T-helper 22 cell (primary cell): ENCODE data around the gene MLANA.
"Not testable (repeated sequence)": the region's sequence is repeated elsewhere in the genome, so short reads cannot be mapped to it uniquely, and the experiment has no call there.

Experiments
- DNase-seq: peaks from one replicate; pipeline ENCODE4 v3.0.0-alpha.2; 2020; ENCODE audit warnings: low read depth

MLANA gene

GRCh38 chr9:5870020-5870339 is 20.7 kb upstream of the MLANA start:
- no peak for DNase-seq

DNA sequence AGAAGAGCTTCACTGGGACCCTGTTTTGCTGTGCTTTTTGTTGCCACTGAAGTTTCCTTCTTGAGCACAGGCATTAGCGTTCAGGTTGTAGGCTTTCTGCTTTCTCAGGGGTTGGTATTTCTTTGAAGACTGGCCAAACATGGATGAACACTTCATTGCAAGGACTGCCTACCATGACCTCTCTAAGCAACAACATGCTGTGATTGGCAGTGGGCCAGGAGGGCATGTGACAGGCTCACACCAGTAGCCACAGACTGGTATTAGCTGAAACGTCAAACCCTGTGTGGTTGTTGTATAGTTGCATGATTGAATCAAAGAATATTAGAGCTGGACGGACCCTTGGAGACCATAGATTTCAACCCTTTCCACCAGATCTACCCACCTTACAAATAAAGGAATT is 20.0 kb upstream of the MLANA start:
- DNase-seq, result no peak

GRCh38 chr9:5871785-5872184 is 18.9 kb upstream of the MLANA start:
- DNase-seq, result no peak

DNA sequence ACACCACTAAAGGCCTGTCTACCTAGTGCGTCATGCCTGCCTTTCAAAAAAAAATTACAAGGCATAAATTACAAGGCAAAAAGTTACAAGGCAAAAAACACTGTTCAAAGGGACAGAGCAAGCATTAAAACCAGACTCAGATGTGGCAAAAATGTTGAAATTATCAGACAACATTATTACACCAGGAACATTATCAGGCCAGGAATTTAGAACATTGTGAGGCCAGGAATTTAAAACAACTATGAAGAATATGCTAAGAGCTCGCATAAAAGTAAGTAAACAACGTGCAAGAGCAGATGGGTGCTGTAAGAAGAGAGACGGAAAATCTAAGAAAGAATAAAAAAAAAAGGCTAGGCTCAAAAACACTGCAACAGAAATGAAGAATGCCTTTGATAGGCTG is 18.2 kb upstream of the MLANA start:
- no peak for DNase-seq

DNA sequence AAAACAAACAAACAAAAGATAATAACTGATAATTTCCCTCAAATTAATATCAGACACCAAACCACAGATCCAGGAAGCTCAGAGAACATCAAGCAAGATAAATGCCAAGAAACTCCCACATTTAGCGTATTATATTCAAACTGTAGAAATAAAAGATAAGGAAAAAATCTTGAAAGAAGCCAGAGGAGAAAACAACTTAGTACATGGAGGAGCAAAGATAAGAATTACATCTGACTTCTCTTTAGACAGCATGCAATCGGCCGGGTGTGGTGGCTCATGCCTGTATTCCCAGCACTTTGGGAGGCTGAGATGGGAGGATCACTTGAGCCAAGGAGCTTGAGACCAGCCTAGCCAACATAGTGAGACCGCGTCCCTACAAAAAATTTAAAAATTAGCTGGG is 17.2 kb upstream of the MLANA start:
- DNase-seq, result no peak

- DNase-seq, result no peak
Measured at GRCh38 chr9:5874048-5874447, 16.6 kb upstream of the MLANA start.

DNA sequence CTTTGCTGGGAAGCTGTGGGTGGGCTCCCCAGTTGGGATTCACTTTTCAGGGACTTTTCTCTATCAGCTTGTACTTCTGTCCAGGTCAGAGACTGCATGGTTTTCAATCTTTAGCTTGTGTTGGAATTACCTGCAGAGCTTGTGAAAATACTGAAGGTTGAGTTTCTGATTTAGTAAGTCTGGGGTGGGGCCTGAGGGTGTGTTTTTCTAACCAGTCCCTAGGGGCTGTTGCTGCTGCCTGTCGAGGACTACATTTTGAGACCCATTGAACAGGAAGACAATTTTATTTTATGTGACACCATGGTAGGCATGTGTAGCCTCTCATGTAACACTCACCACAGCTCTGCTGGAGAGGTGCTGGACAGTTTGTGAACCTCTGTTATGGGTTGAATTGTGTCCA is 14.7 kb upstream of the MLANA start:
- DNase-seq, result no peak

DNA sequence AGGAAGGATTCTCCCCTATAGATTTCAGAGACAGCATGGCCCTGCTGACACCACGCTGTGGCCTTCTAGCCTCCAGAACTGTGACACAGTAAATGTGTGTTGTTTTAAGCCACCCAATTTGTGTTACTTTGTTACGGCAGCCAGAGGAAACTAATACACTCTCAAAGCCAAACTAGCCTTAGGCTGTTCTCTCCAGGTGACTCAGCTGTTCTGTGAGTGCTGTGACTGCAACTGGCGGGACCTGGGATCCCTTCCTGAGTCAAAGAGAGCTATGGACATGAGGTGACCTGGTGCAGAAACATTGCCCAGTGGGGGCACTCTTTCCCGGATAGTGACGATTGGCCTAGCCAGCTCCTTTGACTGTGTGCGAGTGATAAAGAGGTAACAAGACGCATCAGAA is 14.0 kb upstream of the MLANA start:
- DNase-seq, result no peak

DNA sequence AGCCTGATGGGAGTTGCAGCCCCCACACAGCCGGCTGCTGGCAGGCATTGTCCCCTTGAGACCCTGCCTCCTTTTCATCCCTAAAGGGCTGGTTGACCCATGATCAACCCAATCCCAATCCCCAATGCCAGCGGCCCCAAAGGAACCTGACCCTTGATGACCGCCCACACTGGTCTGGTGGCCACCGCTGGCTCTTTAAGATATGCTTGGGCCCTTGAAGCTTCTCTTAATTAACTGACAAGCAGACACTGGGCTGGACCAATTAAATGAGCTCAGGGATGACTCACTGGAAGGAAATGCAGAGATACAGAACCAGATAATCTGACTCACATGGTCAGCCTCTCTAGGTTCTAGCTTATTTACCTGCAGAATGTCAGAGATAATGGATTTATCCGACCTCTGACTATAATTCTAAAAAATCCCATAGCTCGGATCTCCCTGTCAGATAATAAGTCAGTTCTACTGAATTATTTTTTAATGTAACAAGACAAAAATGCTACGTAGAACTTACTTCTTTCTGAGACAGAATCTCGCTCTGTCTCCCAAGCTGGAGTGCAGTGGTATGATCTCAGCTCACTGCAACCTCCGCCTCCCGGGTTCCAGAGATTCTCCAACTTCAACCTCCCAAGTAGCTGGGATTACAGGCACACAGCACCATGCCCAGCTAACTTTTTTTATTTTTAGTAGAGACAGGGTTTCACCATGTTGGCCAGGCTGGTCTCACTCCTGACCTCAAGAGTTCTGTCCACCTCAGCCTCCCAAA is 11.1 kb upstream of the MLANA start:
- no peak for DNase-seq

DNA sequence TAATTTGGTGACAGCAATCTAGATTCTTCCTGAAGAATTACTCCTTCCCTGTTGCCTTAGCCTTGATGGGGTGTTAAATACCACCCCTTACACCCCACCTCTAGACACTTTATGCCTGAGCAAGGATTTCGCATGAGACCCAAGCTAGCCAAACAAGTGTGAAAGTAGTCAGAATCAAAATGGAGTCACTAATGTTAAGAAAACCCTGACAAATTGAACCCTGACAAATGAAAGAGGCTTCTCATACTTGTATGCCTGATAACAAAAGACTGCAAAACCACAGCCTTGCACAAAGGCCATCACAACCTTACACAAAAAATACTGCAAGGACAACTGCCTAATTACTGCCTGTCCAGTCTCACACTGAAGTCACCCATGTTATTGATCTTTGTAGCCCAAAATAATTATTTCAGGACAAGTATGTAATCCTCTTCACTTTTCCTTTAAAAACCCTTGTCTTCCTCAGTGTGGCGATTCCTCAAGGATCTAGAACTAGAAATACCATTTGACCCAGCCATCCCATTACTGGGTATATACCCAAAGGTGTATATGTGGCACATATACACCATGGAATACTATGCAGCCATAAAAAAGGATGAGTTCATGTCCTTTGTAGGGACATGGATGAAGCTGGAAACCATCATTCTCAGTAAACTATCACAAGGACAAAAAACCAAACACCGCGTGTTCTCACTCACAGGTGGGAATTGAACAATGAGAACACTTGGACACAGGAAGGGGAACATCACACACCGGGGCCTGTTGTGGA is 8.3 kb upstream of the MLANA start:
- DNase-seq, result not testable (repeated sequence)

DNA sequence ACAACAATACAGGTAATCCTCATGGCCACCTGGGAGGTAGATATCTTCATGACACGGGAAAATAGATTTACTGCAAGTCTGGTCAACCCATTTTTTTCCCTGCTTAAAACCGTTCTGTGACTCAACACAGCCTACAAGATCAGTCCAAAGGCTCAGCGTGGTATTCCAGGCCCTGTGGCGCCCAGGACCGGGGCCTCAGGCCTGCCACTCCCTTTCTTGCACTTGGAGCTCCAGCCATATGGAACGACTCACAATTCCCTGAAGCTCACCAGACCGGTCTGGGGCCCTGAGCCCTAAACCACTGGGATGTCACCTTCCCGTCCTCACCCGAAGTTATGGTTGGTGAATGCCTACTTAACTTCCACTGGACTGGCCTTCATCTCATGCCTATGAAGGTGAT is 6.5 kb upstream of the MLANA start:
- no peak for DNase-seq

DNA sequence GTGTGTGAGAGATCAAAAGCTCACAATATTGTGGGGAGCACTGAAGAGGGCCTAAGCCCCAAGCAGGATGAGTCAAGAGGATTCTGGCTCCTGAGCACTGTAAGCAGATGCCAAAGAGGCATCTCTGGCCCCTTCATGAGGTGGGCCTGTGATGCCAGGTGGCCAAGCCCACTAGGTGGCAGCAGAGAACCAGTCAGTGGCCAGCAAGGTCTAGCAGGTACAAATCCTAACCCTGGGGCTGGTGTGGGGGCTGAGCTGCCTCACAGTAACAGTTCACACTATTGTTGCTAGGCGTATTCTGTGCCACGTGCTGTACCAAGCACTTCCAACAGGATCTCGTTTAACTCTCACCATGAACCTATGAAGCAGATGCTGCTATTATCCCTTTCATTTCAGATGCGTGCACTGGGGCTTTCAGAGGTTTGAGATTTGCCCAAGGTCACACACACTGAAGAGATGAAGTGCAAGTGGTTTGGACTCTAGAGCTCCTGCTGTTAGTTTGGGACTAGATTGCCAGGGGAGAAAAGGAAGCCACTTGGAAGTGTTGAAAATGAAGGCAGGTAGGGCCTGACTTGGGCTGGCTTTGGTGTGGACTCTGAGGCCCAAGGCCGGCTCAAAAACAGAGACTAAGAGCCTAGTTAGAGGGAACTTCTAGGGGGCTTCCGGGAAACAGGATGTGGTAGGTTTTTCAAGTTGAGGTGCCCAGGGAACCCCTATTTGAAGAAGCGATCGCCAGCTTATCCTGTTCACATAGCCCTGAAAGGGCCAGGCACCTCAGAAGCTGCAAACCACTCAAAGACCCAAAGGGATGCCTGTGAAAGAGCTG is 4.4 kb upstream of the MLANA start:
- DNase-seq, result peak; percentile 31

- no peak for DNase-seq
Measured at GRCh38 chr9:5892456-5893133, 1.9 kb downstream of the MLANA start.

DNA sequence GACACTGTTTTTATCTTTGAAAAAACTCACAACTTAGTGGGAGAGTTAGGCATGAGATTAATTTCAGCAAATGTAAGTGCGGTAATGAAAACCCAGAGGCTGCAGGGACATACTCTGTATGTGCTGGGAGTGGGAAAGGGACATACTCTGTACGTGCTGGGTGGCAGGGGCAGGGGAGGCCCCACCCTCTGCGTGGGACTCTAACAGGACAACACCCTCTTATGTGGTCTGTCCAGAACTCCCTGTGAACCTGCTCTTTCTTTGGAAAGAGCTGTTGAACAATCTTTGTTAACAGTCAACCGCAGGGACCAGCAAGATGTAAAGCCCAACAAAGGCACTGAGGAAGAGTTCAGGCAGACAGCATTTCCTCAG is 2.4 kb downstream of the MLANA start:
- DNase-seq, result no peak

DNA sequence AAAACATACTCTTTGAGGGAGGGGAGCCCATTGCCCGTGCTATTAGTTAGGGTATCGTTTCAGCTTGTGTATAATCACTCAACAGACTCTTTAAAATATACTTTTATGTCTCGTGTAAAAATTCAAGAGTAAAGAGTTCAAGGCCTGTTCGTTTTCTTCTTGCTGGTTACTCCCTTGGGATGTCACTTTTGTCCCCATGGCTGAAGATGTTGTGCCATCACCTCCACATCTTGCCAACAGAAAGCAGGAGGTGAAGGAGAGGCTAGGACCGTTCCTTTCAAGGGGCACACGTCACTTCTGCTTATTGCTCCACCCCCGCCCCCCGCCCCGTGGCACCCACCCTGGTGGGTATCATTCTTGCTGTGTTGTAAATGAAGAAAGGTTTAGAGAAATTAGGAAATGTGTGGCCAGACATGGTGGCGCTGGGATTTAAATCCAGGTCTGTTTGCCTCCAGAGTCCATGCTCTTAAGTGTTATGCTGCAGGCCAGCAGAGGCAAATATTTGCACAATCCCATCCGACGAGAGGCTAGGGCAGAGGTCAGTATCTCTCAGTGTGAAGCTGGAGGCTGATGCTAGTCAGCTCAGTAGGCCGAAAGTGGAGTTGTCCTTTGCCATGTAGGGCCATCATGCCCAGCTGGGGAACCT is 3.0 kb downstream of the MLANA start:
- no peak for DNase-seq

- no peak for DNase-seq
Measured at GRCh38 chr9:5894237-5894959, 3.7 kb downstream of the MLANA start.

- no peak for DNase-seq
Measured at GRCh38 chr9:5895782-5896181, 5.1 kb downstream of the MLANA start.

GRCh38 chr9:5896863-5897262 is 6.2 kb downstream of the MLANA start:
- no peak for DNase-seq

DNA sequence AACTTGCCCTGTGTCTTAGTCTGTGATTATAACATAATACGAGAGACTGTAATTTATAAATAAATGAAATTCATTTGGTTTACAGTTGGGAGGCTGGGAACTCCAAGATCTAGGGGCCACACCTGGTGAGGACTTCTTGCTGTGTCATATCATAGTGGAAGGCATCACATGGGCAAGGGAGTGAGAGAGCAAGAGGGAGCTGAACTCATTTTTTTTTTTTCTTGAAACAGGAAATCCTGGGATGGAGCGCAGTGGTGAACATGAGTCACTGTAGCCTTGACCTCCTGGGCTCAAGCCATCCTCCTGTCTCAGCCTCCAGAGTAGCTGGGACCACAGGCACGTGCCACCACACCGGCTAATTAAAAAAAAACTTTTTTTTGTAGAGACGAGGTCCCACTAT is 7.2 kb downstream of the MLANA start:
- no peak for DNase-seq

- no peak for DNase-seq
Measured at GRCh38 chr9:5899292-5899691, 8.6 kb downstream of the MLANA start.

DNA sequence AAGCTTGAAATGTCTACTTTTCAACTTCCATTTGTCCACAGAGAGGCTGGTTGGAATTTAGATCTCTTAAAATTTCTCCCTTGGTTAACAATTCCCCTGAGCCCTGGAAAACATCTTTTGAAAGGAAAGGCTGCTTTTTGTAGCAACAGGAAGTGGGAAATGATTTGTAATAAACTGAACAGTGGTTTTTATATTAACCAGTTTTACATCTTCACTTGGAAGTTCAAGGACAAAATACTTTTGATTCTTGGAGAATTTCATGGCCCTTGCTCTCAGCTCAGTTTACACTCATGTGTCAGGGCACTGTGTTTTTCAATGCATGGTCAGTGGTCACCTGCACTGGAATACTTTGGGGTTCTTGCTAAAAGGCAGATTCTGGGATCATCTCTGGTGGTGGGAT is 9.9 kb downstream of the MLANA start:
- DNase-seq, result no peak
